Measurements from ENCODE around the gene ZNF556. TPM values are rescaled to one million over a fixed set of nuclear protein-coding genes. Genes with fewer than 3 reads are reported as not detected.
A peak's percentile ranks its signal among the peaks of the same experiment; 100 is the strongest.
"Not testable (repeated sequence)": the region's sequence is repeated elsewhere in the genome, so short reads cannot be mapped to it uniquely, and the experiment has no call there.

ZNF556 gene
- polyA plus RNA-seq, 1 donor: 1.0 TPM

DNA sequence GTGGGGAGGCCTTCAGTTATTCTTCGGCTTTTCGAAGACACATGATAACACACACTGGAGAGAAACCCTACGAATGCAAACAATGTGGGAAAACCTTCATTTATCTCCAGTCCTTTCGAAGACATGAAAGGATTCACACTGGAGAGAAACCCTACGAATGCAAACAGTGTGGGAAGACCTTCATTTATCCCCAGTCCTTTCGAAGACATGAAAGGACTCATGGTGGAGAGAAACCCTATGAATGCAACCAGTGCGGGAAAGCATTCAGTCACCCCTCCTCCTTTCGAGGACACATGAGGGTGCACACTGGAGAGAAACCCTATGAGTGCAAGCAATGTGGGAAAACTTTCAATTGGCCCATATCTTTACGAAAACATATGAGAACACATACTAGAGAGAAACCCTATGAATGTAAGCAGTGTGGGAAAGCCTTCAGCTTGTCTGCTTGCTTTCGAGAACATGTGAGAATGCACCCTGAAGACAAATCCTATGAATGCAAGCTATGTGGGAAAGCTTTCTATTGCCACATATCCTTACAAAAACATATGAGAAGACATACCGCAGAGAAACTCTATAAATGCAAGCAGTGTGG, 14.0 kb upstream of the ZNF556 start:
- DNase-seq: no peak

- no peak for DNase-seq
Observed at GRCh38 chr19:2854849-2855248, 12.3 kb upstream of the ZNF556 start.

- DNase-seq: no peak
Observed at GRCh38 chr19:2856457-2857050, 10.6 kb upstream of the ZNF556 start.

- no peak for DNase-seq
Observed at GRCh38 chr19:2858864-2859263, 8.3 kb upstream of the ZNF556 start.

DNA sequence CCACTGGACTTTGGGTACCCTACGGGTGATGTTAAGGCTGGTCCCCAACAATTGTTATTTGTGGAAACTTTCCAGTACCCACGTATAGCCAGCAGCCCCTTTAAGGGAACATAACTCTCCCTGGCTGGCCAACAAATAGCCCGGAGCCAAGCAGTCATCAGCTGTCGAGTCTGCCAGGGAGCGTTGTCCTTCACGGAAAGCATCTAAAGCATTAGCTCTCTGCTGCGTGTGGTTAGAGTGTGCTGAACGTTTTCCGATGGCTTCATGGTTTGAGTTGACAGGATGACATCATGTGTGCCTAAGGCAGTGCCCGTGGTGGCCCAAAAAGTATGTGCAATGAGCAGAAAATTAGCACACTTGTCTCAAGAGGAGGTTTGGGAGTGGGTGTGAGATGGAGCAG, 3.3 kb upstream of the ZNF556 start:
- DNase-seq: no peak

GRCh38 chr19:2865334-2866100, 1.6 kb upstream of the ZNF556 start:
- no peak for DNase-seq

DNA sequence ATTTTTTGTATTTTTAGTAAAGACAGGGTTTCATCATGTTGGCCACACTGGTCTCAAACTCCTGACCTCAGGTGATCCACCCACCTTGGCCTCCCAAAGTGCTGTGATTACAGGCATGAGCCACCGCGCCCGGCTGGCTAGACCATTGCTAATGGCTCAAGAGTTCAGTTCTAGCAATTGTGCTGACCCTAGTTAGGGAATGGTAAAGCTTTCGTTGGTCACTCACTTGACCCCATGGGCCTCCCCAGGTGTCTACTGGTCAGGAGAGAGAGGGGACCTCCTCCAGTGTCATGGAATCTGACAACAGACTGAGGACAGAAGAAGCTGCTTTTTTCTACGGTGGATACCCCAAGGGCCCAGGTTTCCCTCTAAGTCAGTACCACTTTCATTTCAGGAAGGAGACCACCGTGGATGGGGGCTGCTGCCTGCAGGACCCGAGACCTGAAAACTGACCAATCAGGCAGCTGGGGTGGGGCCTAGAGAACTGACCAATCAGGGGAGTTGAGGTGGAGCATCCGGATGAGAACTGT, 575 bp upstream of the ZNF556 start:
- DNase-seq: no peak

DNA sequence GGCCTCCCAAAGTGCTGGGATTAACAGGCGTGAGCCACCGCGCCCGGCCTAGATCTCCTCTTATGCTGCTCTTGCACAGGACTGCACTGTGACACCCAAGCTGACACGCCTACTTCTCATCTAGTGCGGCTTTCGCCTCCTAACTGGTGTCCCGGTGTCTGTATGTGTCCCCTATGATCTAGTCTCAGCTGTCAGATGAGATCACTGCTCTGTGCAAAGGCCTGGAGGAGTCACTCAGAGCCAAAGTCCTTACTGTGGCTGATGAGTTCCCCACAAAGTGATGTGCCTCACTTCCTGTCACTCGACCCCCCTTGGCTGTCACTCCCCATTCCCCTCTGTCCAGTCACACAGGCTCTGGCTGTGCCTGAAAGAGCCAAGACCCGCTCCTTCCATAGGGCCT, 2.5 kb downstream of the ZNF556 start:
- no peak for DNase-seq

DNA sequence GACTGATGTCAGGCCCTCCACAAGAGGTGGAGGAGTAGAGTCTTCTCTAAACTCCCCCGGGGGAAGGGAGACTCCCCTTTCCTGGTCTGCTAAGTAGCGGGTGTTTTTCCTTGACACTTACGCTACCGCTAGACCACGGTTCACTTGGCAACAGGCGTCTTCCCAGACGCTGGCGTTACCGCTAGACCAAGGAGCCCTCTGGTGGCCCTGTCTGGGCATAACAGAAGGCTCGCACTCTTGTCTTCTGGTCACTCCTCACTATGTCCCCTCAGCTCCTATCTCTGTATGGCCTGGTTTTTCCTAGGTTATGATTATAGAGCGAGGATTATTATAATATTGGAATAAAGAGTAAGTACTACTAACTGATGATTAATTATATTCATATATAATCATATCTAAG, 5.0 kb downstream of the ZNF556 start:
- not testable (repeated sequence) for DNase-seq

GRCh38 chr19:2877398-2878331, 10.5 kb downstream of the ZNF556 start:
- no peak for DNase-seq

GRCh38 chr19:2883686-2884439, 16.7 kb downstream of the ZNF556 start:
- DNase-seq: no peak

DNA sequence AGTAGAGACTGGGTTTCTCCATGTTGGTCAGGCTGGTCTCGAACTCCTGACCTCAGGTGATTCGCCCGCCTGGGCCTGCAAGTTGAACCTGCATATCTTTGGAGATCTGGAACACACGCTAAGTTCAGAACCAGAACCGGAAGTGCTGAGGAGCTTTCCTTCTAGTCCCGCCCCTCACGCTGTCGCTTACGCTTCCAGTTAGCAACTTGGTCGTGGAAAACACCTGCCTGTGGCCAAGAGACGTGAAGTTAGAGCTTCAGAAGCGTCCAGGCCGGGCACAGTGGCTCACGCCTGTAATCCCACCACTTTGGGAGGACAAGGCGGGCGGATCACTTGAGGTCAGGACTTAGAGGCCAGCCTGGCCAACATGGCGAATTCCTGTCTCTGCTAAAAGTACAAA, 18.6 kb downstream of the ZNF556 start:
- DNase-seq: no peak

GRCh38 chr19:2887391-2887914, 20.3 kb downstream of the ZNF556 start:
- peak; percentile 84 for DNase-seq

GRCh38 chr19:2888731-2889224, 21.6 kb downstream of the ZNF556 start:
- no peak for DNase-seq

DNA sequence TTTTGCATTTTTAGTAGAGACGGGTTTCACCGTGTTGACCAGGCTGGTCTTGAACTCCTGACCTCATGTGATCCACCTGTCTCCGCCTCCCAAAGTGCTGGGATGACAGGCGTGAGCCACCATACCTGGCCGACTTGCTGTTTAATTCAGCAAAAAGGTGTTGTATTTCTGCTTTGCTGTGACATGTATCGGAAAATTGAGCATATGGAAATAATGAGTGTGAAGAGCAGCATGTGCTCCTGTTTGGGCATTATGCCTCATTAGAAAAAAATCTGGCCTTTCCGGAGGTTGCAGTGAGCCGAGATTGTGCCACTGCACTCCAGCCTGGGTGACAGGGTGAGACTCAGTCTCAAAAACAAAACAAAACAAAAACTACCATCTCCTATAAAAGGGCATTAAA, 23.4 kb downstream of the ZNF556 start:
- not testable (repeated sequence) for DNase-seq

DNA sequence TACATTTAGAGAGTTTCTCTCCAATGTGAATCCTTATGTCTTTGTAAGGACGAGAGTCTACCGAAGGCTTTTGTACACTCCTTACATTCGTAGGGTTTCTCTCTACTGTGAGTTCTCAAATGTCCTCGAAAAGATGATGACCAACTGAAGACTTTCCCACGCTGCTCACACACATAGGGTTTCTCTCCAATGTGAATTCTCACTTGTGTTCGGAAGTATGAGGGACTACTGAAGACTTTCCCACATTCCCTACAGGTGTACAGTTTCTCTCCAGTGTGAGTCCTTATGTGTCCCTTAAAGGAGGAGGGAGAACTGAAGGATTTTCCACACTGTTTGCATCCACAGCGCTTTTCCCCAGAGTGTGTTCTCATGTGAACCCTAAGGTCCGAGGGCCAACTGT, 29.6 kb downstream of the ZNF556 start:
- DNase-seq: no peak

DNA sequence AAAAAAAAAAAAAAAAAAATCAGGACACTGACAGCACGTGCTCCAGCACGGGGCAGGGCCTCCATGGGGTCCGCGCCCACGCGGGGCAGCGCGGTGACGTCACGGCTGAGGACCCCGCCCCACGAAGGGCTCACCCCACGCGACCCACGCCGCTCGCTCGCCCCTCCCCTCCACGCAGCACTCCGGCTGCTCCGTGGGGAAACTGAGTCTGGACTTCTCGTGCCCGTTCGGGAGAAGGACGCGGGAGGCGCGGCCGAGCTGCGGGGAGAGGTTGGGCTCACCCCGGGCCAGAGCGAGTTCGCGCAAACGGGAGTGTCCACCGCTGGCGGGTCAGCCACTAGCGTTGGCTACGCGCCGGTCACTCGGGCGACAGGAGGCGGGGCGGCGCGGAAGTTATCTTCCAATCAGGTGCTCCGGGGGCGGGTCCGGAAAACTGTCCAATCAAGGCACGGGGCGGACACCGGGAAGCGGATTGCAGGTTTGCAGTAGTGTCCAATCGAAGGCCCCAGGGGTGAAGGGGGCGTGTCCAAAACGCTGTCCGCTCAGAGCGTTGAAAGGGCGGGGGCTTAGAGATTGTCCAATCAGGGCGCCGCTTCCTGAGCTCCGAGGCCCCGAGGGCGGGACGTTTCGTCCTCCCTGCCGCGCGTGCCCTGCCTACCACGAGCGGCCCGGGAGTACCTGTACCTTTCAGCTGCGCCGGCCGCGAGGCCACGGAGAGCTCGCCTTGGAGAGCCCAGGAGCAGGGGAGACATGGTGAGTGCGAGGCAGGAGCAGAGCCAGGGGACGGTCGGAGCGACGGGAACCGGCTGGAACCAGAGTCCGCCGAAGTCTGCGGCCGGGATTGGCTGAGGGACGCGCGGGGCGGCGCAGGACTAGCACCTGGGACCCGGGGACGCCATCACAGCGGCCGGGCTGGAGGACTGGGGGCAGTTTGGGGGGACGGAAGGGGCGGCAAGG, 33.4 kb downstream of the ZNF556 start, which contains the start of gene ZNF57:
ZNF57 (plus strand) TSS at position 633 of the 957 bp plus-strand sequence; CDS start at position 751, 118 bp downstream.
- DNase-seq: peak; percentile 99

DNA sequence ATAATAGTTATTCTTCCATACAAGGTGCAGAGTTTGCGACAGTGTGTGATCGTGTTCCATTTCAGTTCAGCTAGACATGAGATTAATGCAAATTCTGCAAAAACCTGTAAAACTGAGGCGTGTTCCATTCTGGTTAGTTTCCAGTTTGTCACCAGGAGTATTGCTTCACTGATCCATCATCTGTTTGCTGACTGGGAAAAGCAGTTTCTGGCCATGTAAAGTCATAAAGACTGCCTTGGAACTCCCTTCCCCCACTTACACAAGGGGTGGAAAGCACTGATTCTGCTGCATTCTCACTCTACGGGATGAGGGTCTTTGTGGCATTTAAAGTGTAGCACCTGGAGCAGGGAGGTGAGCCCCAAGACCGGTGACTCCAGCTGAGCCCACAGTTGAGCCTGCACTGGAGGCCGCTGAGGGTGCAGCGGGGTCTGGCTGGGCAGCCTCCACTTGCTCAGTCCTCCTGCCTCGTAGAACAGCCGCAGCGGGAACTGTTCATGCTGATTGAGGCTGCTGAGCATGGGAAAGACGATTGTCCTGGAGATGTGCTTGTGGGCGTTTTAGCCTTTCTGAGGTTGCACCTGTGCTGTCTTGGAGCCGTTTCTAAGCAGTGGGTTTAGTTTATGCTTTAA, 35.6 kb downstream of the ZNF556 start:
- DNase-seq: no peak

DNA sequence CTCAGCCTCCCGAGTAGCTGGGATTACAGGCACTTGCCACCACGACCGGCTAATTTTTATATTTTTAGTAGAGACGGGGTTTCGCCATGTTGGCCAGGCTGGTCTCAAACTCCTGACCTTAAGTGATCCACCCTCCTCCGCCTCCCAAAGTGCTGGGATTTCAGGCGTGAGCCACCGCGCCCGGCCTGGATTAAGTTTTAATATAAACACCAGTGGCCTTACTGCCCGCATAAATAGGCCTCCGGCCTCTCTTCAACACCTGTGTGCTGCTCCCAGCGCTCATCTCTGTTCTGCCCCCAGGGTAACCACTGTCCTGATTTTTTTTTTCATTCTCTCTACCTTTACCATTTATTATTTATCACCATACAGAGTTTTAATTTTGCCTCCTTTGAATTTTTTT, 36.2 kb downstream of the ZNF556 start:
- not testable (repeated sequence) for DNase-seq

All from left kidney (tissue), 2 donors.